H1 (cell line): ENCODE measurements around the gene ARMH1.
"Not testable (repeated sequence)": the region's sequence is repeated elsewhere in the genome, so short reads cannot be mapped to it uniquely, and the experiment has no call there.

Source experiments
- BACH1 ChIP-seq: IDR thresholded peaks from 2 replicates; pipeline ENCODE4 v1.6.1; 2012; ENCODE audit warnings: low read length, improper control_type of control experiment
- NRF1 ChIP-seq: IDR thresholded peaks from 2 replicates; pipeline ENCODE4 v1.6.1; 2011; ENCODE audit warnings: mild to moderate bottlenecking, low read depth, low read length, improper control_type of control experiment
- POLR2A ChIP-seq, 2 experiments: IDR thresholded peaks; 1 replicate in 1 of 2; 2 replicates in 1 of 2; pipeline ENCODE4 v1.6.1; 2011; ENCODE audit warnings: low read depth in 2 of 2, low read length in 2 of 2, mild to moderate bottlenecking in 2 of 2; ENCODE audit errors: control extremely low read depth in 1 of 2

- TF ChIP-seq NRF1; BACH1; POLR2A (IDR thresholded peaks at IDR 0.05; ENCODE audit: control extremely low read depth in 1 of 2, low read depth in 2 of 2, low read length in 2 of 2): not testable (repeated sequence)
Observed at GRCh38 chr1:44699375-44699774, 24.9 kb downstream of the ARMH1 start.
